Prostate gland (tissue), 2 donors: ENCODE results near the gene SERPINB1.
"Not testable (repeated sequence)": the region's sequence is repeated elsewhere in the genome, so short reads cannot be mapped to it uniquely, and the experiment has no call there.

Experiments
- CTCF ChIP-seq, 4 experiments: fragments of 200-600 bp in 2 of 4; fragments of 450-650 bp in 2 of 4; sonication (generic) in 2 of 4; IDR thresholded peaks; 1 replicate in 3 of 4; 2 replicates in 1 of 4; pipeline ENCODE4 v1.5.1; 2016 to 2019; ENCODE audit warnings: antibody characterized with exemption in 4 of 4, mild to moderate bottlenecking in 2 of 4, moderate library complexity in 2 of 4
- POLR2A ChIP-seq: fragments of 450-650 bp; IDR thresholded peaks from one replicate; pipeline ENCODE4 v1.6.1; 2016; ENCODE audit warnings: antibody characterized with exemption, mild to moderate bottlenecking

- TF ChIP-seq CTCF (IDR thresholded peaks at IDR 0.05); POLR2A: not testable (repeated sequence)
These were observed 11.7 kb upstream of the SERPINB1 start for GRCh38 chr6:2853378-2853768.
